GM21786 (cell line): ENCODE measurements around the gene CREB3L2.

ENCODE experiments used
- ATAC-seq: cut with Tn5 transposase; IDR thresholded peaks from one replicate; pipeline ENCODE4 v1.9.1; 2021; ENCODE audit not compliant: unreplicated experiment

Gene CREB3L2

GRCh38 chr7:137878333-137878961 is 123.4 kb downstream of the CREB3L2 start:
- no peak for ATAC-seq

DNA sequence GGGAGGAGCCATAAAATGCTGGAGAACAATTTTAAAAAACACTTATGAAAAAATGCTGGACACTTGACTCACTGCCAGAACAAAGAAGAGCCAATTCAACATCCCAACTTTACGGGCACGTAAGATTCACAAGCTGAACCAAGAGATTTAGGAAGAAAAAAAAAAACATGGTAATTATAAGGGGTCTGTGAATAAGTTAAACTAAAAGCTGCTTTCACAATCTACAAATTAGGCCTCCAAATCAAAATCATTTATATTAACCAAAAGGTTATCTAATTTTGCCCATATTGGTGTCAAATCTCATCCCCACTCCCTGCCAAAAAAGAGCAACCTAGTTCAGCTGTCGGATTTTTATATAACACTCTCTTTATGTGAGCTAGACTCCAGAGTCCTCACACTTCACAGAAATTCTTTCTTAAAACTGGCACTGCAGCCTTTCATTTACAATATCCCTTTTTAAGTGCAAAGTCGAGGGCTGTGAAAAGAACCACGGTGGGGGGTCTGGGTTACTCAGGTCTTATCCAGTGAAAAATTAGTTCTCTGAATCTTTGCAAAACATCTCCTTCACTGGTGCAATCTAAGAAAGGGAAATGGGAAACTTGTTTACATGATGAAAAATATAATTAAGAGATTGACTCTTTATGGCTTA is 124.7 kb downstream of the CREB3L2 start:
- ATAC-seq: no peak

DNA sequence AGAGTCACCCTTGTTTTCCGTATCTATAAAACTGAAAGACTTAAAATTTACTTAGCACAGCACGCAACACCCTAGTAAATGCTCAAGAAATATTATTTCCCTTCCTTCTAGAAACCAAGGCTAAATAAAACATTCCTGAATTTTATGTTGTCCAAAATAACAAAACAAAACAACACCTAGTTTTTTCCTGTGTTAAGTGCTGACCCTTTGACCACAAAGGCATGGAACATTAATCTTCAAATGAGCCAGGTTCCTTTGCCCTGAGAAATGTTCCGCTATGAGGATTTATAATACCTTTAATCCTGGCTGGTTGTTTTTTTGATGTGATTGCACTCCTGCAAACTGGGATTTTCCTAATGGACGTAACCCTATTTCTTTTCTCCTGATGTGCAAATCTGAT is 126.1 kb downstream of the CREB3L2 start:
- no peak for ATAC-seq

DNA sequence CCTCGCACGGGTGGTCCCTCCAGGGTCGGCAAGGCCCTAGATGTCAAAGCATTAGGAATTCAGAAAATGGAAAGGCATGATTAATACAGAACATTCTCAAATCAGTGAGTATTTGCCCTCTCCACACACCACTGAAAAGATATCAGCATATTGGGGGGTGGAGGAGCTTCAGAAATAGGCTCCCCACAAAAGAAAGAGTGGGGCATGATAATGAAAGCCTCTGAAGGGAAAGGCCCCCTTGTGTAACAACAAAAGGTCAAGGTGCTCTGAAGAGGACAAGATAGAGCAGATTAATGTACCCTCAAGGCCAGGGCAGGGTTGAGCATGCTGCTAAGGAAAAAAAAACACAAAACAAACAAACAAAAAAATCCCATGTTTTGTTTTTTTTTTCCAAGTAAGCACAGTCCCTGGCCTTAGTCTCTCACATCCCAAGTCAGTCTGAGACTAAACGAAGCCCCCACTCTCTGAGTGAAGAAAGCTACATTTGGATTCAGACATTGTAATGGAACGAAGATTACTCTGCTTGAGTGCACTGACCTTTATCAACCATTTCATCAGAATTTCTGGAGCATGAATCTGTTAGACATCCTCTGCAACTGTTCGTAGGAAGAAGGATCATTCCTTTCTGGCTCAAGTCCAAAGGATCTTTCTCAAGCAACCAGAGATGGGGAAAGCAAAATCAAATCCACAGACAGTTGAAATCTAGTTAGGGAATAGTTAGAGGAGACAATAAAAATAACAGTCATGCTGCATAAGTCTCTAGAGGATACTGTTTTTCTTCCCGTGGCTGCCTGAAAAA is 127.7 kb downstream of the CREB3L2 start:
- ATAC-seq: no peak

DNA sequence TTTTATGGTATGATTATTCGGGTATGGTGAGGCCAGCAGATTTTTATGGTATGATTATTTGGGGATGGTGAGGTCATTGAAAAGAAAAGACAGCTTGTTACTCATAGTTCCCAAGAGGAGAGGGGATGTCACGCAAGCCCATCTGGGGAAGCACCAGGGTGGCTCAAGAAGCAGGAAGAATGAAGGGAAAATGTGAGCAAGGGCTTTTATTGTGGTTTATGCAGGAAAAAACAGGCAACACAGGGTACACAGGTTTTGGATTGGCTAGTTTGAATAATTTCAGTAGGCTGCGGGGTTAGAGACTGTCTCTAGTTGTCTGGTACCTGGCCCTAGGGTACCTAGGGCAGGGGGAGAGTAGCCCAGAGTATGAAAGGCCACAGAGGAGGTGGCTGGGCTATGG is 128.4 kb downstream of the CREB3L2 start:
- no peak for ATAC-seq

- no peak for ATAC-seq
Observed at GRCh38 chr7:137871170-137871915, 130.5 kb downstream of the CREB3L2 start.

DNA sequence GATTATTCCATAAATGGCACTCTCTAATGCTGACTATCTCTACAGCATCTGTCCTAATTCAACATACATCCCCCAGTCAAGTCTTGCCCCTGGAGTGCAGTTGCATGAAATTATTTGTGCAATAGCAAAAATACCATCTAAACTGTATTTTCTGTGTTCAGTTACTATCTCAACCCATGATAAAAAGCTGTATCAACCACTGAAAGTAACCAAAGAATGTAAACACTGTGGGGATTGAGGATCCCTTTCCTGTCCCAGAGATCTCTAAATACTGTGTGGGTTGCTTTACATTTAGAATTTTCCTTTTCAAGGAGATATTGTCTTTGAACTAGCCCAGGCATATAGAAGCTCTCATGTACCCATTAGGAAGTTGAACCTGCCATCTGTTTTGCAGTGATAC is 131.2 kb downstream of the CREB3L2 start:
- ATAC-seq: no peak

DNA sequence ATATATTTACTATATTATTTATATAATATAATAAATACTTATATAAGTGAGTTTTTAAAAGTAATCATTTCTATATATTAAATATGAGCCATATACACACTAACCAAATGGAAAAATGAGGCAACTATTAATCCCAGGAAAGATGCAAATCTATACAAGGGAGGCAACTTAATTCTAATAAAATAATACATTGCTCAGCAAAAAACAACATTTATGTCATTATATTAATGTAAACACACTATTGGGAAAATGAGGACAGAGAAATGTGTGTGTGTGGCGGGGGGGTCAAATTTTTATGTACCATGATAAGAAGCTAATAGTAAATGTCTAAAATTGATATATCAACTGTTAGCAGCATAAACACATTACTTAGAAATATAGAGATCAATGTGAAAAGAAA is 131.8 kb downstream of the CREB3L2 start:
- no peak for ATAC-seq

- no peak for ATAC-seq
Observed at GRCh38 chr7:137869260-137869659, 132.6 kb downstream of the CREB3L2 start.

DNA sequence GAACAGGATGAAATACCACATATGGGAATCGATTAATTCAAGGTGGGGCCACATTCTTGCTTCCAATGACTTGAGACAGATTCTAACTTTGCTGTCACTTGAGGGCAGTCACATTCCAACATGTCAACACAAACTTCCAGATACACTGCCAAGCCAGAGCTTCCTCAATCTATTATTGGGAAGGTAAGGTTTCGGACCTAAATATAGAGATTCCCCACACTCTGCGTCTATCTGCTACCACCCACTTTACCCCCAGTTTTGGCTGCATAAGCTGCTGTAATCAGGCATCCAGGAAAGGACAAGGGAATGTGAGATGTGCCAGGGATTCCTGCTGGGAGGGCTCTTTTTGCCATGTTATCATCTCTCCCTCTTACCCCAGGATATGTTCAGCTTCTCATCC is 134.6 kb downstream of the CREB3L2 start:
- ATAC-seq: no peak

DNA sequence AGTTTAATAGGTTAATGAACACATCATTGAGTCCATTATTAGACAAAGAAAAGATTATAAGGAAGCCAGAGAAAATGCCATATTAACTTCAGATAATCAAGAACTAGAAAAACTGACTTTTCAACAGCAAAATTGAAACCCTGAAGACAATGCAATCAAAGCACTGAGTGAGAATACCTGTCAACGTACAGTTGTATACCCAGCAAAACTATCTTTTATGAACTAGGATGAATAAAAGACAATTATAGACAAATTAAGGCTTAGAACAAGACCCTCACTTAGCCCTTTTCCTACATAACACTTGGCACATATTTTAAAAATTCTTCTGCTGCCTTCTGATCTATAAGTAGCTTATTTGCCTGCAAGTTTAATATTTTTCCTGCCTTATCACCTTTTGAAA is 136.1 kb downstream of the CREB3L2 start:
- no peak for ATAC-seq

GRCh38 chr7:137862964-137863363 is 138.9 kb downstream of the CREB3L2 start:
- no peak for ATAC-seq

- ATAC-seq: no peak
Observed at GRCh38 chr7:137862358-137862757, 139.5 kb downstream of the CREB3L2 start.

DNA sequence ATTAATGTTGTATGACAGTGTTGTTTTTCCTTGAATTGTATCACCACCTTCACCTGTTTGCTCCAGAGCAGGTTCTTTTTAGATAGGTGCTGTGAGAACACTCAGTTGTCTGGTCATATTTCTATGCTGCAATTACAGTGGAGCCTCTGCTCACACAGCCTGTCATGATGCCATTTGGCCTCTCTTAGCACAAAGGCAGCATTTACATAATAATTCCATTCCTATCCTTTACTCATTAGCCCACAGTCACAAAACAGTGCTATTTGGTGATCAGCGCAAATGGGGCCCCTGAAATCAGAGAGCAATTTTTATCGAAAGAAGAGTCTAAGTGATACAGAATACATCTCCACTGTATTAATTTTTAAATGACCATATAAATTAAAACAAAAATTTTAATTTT is 141.3 kb downstream of the CREB3L2 start:
- no peak for ATAC-seq

DNA sequence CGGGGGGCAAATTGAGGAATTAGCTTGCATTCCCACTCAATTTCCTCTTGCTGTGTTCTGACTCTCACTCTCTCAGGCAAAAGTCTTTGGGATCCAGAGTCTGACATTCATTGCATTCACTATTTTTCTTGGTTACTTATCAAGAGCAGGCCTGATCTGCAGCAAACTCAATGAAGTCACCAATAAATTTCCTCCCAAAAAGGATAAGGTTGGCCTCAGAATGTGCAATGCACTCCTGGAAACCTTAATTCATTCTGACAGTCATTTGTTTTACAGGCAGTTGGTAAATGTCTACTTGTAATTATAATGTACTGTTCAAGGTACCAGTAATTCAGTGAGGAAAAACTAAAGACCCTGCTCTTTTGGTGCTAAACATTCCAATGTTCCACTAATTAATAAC is 148.8 kb downstream of the CREB3L2 start:
- ATAC-seq: no peak

GRCh38 chr7:137852108-137852507 is 149.8 kb downstream of the CREB3L2 start:
- ATAC-seq: no peak

- ATAC-seq: no peak
Observed at GRCh38 chr7:137850972-137851945, 150.6 kb downstream of the CREB3L2 start.

DNA sequence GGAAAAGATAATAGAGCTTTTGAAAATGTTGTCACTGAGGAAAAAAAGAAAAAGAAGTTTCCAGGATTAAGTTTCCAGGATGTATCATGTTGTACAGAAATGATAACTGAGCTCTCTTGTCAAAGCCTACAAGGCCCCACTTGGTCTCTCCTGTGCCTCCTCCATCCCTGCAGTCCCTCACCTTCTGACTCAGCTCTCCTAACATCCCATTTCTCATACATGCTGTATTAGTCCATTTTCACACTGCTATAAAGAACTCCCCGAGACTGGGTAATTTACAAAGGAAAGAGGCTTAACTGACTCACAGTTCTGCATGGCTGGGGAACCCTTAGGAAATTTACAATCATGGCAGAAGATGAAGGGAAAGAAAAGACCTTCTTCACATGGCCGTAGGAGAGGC is 151.3 kb downstream of the CREB3L2 start:
- ATAC-seq: no peak

DNA sequence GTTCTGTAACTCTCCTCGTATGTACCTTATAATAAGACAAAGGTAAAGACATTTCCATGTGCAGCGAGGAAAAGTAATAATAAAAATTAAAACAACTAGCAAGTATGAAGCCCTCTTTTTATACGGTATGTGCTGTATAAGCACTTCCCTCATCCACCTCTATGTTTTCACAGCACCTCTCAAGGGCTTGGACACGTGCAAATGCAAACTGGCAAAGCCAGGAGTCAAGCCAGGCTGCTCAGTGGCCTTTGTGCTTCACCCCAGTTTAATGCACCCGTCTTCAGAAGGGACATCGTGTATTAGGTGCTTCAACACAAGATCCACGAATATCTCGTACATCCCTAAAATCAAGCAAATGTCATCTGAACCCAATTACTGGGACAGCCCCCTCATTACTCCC is 153.8 kb downstream of the CREB3L2 start:
- no peak for ATAC-seq

- ATAC-seq: no peak
Observed at GRCh38 chr7:137847568-137848050, 154.3 kb downstream of the CREB3L2 start.
